Measurements from ENCODE around the gene DNAJB11. TPM values are rescaled to one million over a fixed set of nuclear protein-coding genes. Genes with fewer than 3 reads are reported as not detected.

DNAJB11 gene
- total RNA-seq, 1 donor from 2014 or later = 24.6 TPM

DNA sequence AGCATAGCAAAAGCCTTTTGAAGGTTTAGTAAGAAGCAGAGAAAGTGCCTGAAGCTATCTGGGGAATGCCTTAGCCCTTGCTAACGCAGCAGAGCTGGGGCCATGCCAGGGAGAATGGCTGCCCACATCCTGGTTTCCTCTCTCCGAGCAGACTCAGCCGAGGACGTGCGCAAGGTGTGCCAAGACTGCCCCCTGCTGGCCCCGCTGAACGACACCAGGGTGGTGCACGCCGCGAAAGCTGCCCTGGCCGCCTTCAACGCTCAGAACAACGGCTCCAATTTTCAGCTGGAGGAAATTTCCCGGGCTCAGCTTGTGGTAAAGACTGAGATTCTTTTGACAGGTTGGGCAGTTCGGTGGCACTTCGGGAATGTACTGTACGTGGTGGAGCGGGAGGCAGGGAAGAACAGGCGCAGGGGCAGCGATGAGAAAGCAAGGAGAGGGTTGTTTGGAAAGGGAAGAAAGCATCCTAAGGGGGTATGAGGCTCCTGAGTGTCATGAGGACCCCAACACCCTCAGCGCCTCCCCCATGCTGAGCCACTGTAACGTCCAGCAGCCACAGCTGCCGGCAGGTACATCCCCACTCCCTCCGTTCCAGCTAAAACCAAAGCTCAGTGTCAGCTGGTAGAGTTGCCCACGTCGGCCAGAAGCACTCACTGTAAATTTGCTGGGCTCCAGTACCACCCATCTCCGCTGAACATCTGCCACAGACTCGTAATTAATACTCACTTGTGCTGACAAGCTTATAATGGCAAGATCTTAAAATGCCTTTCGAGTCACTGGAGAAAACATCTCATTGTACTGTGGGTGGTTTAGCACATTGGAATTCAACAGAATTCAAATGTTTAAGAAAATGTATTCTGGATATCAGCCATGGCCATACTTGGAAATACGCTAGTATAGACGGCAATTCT lies 46.8 kb downstream of the DNAJB11 start:
- Histone ChIP-seq H3K27ac (replicated peaks) (no peak overlapping the region), H3K27me3 (ENCODE audit: low read depth) (peaks cover 72% of the 10 kb centered on the region), H3K9me3 (replicated peaks) (no peaks in the 10 kb centered on the region), H3K36me3 (no peaks in the 10 kb centered on the region), H3K4me3 (peak overlapping the region; percentile 39), H3K4me1 (peaks cover 10% of the 10 kb centered on the region)
- TF ChIP-seq, protein P1, sequence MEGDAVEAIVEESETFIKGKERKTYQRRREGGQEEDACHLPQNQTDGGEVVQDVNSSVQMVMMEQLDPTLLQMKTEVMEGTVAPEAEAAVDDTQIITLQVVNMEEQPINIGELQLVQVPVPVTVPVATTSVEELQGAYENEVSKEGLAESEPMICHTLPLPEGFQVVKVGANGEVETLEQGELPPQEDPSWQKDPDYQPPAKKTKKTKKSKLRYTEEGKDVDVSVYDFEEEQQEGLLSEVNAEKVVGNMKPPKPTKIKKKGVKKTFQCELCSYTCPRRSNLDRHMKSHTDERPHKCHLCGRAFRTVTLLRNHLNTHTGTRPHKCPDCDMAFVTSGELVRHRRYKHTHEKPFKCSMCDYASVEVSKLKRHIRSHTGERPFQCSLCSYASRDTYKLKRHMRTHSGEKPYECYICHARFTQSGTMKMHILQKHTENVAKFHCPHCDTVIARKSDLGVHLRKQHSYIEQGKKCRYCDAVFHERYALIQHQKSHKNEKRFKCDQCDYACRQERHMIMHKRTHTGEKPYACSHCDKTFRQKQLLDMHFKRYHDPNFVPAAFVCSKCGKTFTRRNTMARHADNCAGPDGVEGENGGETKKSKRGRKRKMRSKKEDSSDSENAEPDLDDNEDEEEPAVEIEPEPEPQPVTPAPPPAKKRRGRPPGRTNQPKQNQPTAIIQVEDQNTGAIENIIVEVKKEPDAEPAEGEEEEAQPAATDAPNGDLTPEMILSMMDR (IDR thresholded peaks at IDR 0.05; ENCODE audit: borderline replicate concordance) = peak; percentile 86
- intact Hi-C loops (cut with micrococcal nuclease) = no loop called here
- peak; percentile 77 for DNase-seq

DNA sequence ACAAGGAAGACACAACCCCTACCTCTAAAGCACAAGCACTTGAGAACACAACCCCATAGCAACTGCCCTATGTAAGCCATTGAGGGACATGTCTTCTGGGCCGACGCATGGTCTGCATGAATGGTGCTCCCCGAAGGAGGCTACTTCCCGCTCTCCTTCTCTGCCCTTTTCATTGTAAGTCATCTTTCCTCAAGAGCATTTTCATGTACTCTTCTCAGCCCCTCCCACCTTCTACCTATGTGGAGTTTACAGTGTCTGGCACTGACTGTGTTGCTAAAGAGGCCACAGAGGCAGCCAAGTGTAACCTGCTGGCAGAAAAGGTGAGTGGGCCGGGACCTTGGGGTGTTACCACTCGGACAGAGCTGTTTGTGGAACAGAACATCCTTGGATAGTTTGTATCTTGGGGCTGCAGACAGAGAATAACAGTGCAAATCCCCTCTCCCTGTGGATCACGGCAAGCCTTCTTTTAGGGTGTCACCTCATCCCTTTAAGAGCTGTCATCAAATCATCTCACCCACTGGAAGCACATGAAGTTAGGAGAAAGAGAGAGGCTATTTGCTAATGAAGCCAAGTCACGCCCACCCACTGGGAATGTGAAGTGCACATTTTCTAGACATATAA lies 47.9 kb downstream of the DNAJB11 start:
- TF ChIP-seq, protein P1 (IDR thresholded peaks at IDR 0.05; ENCODE audit: borderline replicate concordance) = no peak
- Histone ChIP-seq H3K36me3 (no peaks in the 10 kb centered on the region), H3K4me1 (peaks cover 10% of the 10 kb centered on the region), H3K27ac (replicated peaks) (no peak overlapping the region), H3K4me3 (no peak overlapping the region), H3K9me3 (replicated peaks) (no peaks in the 10 kb centered on the region), H3K27me3 (ENCODE audit: low read depth) (peaks cover 62% of the 10 kb centered on the region)
- intact Hi-C loops (cut with micrococcal nuclease) = no loop called here
- no peak for DNase-seq

DNA sequence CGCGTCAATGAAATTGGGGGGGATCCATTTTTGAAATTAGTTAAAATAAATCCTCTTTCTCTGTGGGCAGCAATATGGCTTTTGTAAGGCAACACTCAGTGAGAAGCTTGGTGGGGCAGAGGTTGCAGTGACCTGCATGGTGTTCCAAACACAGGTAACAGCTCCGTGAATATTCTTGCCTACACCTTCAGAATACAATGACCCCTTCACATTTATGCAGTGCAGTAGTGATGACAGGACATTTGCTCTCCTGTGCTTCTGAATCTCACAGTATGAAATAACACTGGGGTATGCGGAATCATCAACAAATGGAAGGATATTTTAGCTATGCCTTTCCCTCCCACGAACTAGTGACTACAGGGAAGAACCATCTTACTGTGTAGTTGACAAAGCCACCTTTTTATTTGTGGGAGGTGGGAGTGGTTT lies 49.3 kb downstream of the DNAJB11 start:
- Histone ChIP-seq H3K36me3 (no peaks in the 10 kb centered on the region), H3K27ac (replicated peaks) (no peak overlapping the region), H3K27me3 (ENCODE audit: low read depth) (peaks cover 49% of the 10 kb centered on the region), H3K9me3 (replicated peaks) (no peaks in the 10 kb centered on the region), H3K4me1 (peaks cover 10% of the 10 kb centered on the region), H3K4me3 (no peak overlapping the region)
- intact Hi-C loops (cut with micrococcal nuclease) = no loop called here
- TF ChIP-seq, protein P1 (IDR thresholded peaks at IDR 0.05; ENCODE audit: borderline replicate concordance) = no peak
- DNase-seq = no peak

DNA sequence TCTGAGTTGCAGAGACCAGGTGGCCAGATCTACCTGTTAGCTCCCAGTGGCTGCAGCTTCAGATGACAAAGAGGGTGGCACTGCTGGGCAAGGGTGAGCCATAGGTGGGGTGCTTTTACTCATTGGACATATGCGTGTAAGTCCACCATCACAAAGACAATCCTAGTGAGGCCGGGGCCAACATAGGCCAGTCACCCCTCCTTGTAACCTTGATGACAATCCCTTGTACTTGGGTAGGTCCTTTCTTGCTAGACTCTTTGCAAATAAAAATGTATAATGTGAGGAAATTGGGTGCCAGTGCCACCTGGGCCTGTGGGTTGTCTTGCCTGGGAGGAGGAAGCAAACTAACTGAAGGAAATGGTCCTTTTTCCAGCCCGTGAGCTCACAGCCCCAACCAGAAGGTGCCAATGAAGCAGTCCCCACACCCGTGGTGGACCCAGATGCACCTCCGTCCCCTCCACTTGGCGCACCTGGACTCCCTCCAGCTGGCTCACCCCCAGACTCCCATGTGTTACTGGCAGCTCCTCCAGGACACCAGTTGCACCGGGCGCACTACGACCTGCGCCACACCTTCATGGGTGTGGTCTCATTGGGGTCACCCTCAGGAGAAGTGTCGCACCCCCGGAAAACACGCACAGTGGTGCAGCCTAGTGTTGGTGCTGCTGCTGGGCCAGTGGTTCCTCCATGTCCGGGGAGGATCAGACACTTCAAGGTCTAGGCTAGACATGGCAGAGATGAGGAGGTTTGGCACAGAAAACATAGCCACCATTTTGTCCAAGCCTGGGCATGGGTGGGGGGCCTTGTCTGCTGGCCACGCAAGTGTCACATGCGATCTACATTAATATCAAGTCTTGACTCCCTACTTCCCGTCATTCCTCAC lies 49.9 kb downstream of the DNAJB11 start:
- H3K27me3 ChIP-seq (ENCODE audit: low read depth) = peaks cover 51% of the 10 kb centered on the region
- TF ChIP-seq, protein P1 (IDR thresholded peaks at IDR 0.05; ENCODE audit: borderline replicate concordance) = no peak
- DNase-seq = no peak
- intact Hi-C loops (cut with micrococcal nuclease) = no loop called here
- peaks cover 10% of the 10 kb centered on the region for H3K4me1 ChIP-seq
- no peak overlapping the region for H3K4me3 ChIP-seq
- H3K27ac ChIP-seq (replicated peaks) = no peak overlapping the region
- H3K36me3 ChIP-seq = no peaks in the 10 kb centered on the region
- no peaks in the 10 kb centered on the region for H3K9me3 ChIP-seq (replicated peaks)

Measured in left ventricle myocardium inferior (tissue), 1 donor.